IMR-90 (cell line): Measurements from ENCODE around the gene ARHGAP32.
"Not testable (repeated sequence)": the region's sequence is repeated elsewhere in the genome, so short reads cannot be mapped to it uniquely, and the experiment has no call there.

ENCODE experiments used
- CTCF ChIP-seq: conservative IDR thresholded peaks from 2 replicates; pipeline ENCODE4 v1.5.1; 2012; ENCODE audit warnings: mild to moderate bottlenecking, low read depth, low read length, improper control_type of control experiment
- MAZ ChIP-seq: IDR thresholded peaks from 2 replicates; pipeline ENCODE4 v1.6.1; 2012; ENCODE audit warnings: low read depth, mild to moderate bottlenecking, low read length, improper control_type of control experiment, moderate library complexity, borderline replicate concordance
- POLR2A ChIP-seq: IDR thresholded peaks from 2 replicates; pipeline ENCODE4 v1.6.1; 2012; ENCODE audit warnings: mild to moderate bottlenecking, low read depth, low read length

DNA sequence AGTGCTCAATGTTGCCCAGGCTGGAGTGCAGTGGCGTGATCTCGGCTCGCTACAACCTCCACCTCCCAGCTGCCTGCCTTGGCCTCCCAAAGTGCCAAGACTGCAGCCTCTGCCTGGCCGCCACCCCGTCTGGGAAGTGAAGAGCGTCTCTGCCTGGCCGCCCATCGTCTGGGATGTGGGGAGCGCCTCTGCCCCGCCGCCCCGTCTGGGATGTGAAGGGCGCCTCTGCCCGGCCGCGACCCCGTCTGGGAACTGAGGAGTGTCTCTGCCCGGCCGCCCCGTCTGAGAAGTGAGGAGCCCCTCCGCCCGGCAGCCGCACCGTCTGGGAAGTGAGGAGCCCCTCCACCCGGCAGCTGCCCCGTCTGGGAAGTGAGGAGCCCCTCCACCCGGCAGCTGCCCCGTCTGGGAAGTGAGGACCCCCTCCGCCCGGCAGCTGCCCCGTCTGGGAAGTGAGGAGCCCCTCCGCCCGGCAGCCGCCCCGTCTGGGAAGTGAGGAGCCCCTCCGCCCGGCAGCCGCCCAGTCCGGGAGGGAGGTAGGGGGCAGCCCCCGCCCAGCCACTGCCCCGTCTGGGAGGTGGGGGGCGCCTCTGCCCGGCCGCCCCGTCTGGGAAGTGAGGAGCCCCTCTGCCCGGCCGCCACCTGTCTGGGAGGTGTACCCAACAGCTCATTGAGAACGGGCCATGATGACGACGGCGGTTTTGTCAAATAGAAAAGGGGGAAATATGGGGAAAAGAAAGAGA lies 63.1 kb downstream of the ARHGAP32 start:
- not testable (repeated sequence) for TF ChIP-seq CTCF, POLR2A, MAZ
